ENCODE measurements around the gene CACNA1C.

GRCh38 chr12:2607881-2608607, 555.3 kb downstream of the CACNA1C start:
- TF ChIP-seq CTCF (conservative IDR thresholded peaks at IDR 0.05; ENCODE audit: low read depth, low read length) (no peak), EZH2 (IDR thresholded peaks at IDR 0.05; ENCODE audit: borderline replicate concordance, low read depth, low read length, poor library complexity, severe bottlenecking) (no peak)

Measured in A673 (cell line).